Stimulated activated CD4-positive, alpha-beta T cell treated with anti-CD3 and anti-CD28 coated beads, Interleukin-1b, Interleukin-23, amount 100 ng/mL, for 4 hours (primary cell): ENCODE results near the gene CLDND1.

Experiments
- DNase-seq, 2 donors: peaks; one replicate each; pipeline ENCODE4 v3.0.0-alpha.2; 2020; ENCODE audit warnings: low read depth in 2 of 2

The CLDND1 gene

GRCh38 chr3:98514948-98515347 is 7.8 kb downstream of the CLDND1 start:
- DNase-seq: no peak

- no peak for DNase-seq
Measured at GRCh38 chr3:98513736-98514135, 9.0 kb downstream of the CLDND1 start.

GRCh38 chr3:98513091-98513511 is 9.6 kb downstream of the CLDND1 start:
- DNase-seq: no peak

GRCh38 chr3:98512576-98512975 is 10.1 kb downstream of the CLDND1 start:
- no peak for DNase-seq

- no peak for DNase-seq
Measured at GRCh38 chr3:98508582-98508981, 14.1 kb downstream of the CLDND1 start.

GRCh38 chr3:98504539-98504938 is 18.2 kb downstream of the CLDND1 start:
- no peak for DNase-seq

GRCh38 chr3:98501863-98502576 is 20.7 kb downstream of the CLDND1 start:
- no peak for DNase-seq

- DNase-seq: no peak
Measured at GRCh38 chr3:98501270-98501669, 21.4 kb downstream of the CLDND1 start.

- DNase-seq: no peak
Measured at GRCh38 chr3:98500019-98500418, 22.7 kb downstream of the CLDND1 start.

- DNase-seq: no peak
Measured at GRCh38 chr3:98497381-98497780, 25.3 kb downstream of the CLDND1 start, which contains the start of gene OR5K2. TSS of gene OR5K2 (plus strand) at chr3:98497681. CDS start at chr3:98497681, 0 bp downstream.

GRCh38 chr3:98483626-98484025 is 39.1 kb downstream of the CLDND1 start:
- no peak for DNase-seq

GRCh38 chr3:98482717-98483482 is 39.8 kb downstream of the CLDND1 start:
- DNase-seq: no peak
